Activated T-cell treated with anti-CD3 and anti-CD28 coated beads, Interleukin-2, amount 50 U/mL, for 72 hours (primary cell): ENCODE data around the gene CADPS. TPM values are rescaled to one million over a fixed set of nuclear protein-coding genes. Genes with fewer than 3 reads are reported as not detected.

ENCODE experiments used
- ATAC-seq, 2 donors: fragments of 150-1000 bp; cut with Tn5 transposase; replicated peaks in 1 of 2; 2 replicates each; pipeline ENCODE4 v1.10.0; 2021; ENCODE audit warnings: moderate library complexity in 2 of 2, mild to moderate bottlenecking in 1 of 2
- DNase-seq, 2 donors: peaks; one replicate each; pipeline ENCODE4 v3.0.0; 2021 to 2022; ENCODE audit warnings: mixed read lengths in 1 of 2
- H3K27ac Mint-ChIP-seq: one replicate; pipeline ENCODE4 v1.8.0; 2022; ENCODE audit warnings: mild to moderate bottlenecking, moderate library complexity, mixed read lengths
- H3K27me3 Mint-ChIP-seq: one replicate; pipeline ENCODE4 v1.8.0; 2022; ENCODE audit warnings: low read depth, mixed read lengths
- H3K36me3 Mint-ChIP-seq, 2 donors: one replicate each; pipeline ENCODE4 v1.8.0; 2022; ENCODE audit warnings: mixed read lengths in 2 of 2, mild to moderate bottlenecking in 1 of 2; ENCODE audit not compliant: insufficient read depth in 2 of 2
- H3K4me1 Mint-ChIP-seq: one replicate; pipeline ENCODE4 v1.8.0; 2022; ENCODE audit warnings: low read depth, mixed read lengths
- H3K4me3 Mint-ChIP-seq, 2 donors: one replicate each; pipeline ENCODE4 v1.8.0; 2022; ENCODE audit warnings: mild to moderate bottlenecking in 2 of 2, mixed read lengths in 2 of 2, moderate library complexity in 2 of 2
- H3K9me3 Mint-ChIP-seq, 2 donors: one replicate each; pipeline ENCODE4 v1.8.0; 2022; ENCODE audit warnings: mixed read lengths in 2 of 2
- total RNA-seq, 2 donors: library from RNA; stranded (reverse); gene quantifications; one replicate each; pipeline ENCODE4 v1.2.3, GENCODE V29; 2022

The CADPS gene
- not detected for total RNA-seq

- no peak within 1 kb of the TSS for H3K27ac Mint-ChIP-seq
- H3K4me1 Mint-ChIP-seq: no peaks in the 10 kb centered on the region
- peaks cover 46% of the 10 kb centered on the region for H3K27me3 Mint-ChIP-seq
- ATAC-seq (no peak), DNase-seq (no peak)
- H3K4me3 Mint-ChIP-seq: no peak within 1 kb of the TSS
- no peaks in the 10 kb centered on the region for H3K9me3 Mint-ChIP-seq
- peaks cover 2 to 10% of the 10 kb centered on the region in 2 donors for H3K36me3 Mint-ChIP-seq
These were observed at the start of gene CADPS for GRCh38 chr3:62874711-62875557. CADPS (minus strand) TSS chr3:62875416; CDS start chr3:62875029, 387 bp downstream.

- Mint-ChIP-seq H3K4me3 (no peak overlapping the region), H3K36me3 (peaks cover 0 to 4% of the 10 kb centered on the region in 2 donors), H3K4me1 (no peaks in the 10 kb centered on the region)
These were observed 47.9 kb upstream of the CADPS start for GRCh38 chr3:62923066-62923465.

GRCh38 chr3:62922326-62922725, 47.1 kb upstream of the CADPS start:
- H3K27me3 Mint-ChIP-seq: no peaks in the 10 kb centered on the region
- no peaks in the 10 kb centered on the region for H3K4me1 Mint-ChIP-seq
- H3K9me3 Mint-ChIP-seq: peaks cover 9% of the 10 kb centered on the region in 2 donors
- peaks cover 0 to 4% of the 10 kb centered on the region in 2 donors for H3K36me3 Mint-ChIP-seq
- H3K4me3 Mint-ChIP-seq: no peak overlapping the region
- H3K27ac Mint-ChIP-seq: no peak overlapping the region
- no peak for DNase-seq
- ATAC-seq: no peak

More at GRCh38 chr3:62923066-62923465, 47.9 kb upstream of the CADPS start:
- no peaks in the 10 kb centered on the region for H3K27me3 Mint-ChIP-seq
- peaks cover 4 to 9% of the 10 kb centered on the region in 2 donors for H3K9me3 Mint-ChIP-seq
- no peak overlapping the region for H3K27ac Mint-ChIP-seq
- DNase-seq: no peak
- no peak for ATAC-seq

GRCh38 chr3:62920466-62920784, 45.2 kb upstream of the CADPS start:
- peaks cover 0 to 4% of the 10 kb centered on the region in 2 donors for H3K36me3 Mint-ChIP-seq
- peaks cover 10 to 16% of the 10 kb centered on the region in 2 donors for H3K9me3 Mint-ChIP-seq
- DNase-seq (no peak), ATAC-seq (no peak)
- H3K4me1 Mint-ChIP-seq: no peaks in the 10 kb centered on the region
- no peak overlapping the region for H3K4me3 Mint-ChIP-seq
- H3K27me3 Mint-ChIP-seq: no peaks in the 10 kb centered on the region
- no peak overlapping the region for H3K27ac Mint-ChIP-seq

DNA sequence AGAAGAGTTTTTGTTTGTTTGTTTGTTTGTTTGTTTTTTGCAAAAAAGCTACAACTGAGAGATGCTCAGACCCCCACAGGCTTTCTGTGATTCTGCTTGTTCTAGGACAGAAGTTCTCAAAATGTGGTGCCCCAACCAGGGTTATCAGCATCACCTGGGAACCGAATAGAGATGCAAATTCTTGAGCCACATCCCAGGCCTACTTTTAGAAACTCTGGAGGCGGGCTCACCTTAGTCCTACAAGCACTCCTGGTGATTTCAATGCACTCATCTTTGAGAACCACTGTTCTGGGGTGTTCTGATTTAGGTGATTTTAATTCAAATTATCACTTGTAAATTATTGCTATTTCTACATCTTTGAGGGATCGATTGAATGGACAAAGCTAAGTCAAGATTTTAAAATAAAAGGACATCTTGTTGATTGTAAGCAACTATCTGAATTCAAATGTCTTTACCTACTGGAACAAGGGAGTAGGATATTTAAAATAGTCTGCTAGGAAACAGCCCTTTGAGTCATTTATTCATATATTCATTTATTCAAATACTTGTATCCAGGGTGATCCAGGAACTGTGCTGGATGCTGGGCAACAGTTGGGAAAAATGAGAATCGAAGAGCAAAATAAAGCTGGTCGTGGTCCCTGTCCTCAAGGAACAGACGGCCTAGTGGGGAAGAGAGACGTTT, 44.7 kb upstream of the CADPS start:
- H3K9me3 Mint-ChIP-seq: peaks cover 8 to 16% of the 10 kb centered on the region in 2 donors
- no peak overlapping the region for H3K4me3 Mint-ChIP-seq
- H3K36me3 Mint-ChIP-seq: peaks cover 0 to 4% of the 10 kb centered on the region in 2 donors
- H3K4me1 Mint-ChIP-seq: no peaks in the 10 kb centered on the region
- no peak overlapping the region for H3K27ac Mint-ChIP-seq
- DNase-seq: no peak
- no peak for ATAC-seq
- H3K27me3 Mint-ChIP-seq: no peaks in the 10 kb centered on the region

DNA sequence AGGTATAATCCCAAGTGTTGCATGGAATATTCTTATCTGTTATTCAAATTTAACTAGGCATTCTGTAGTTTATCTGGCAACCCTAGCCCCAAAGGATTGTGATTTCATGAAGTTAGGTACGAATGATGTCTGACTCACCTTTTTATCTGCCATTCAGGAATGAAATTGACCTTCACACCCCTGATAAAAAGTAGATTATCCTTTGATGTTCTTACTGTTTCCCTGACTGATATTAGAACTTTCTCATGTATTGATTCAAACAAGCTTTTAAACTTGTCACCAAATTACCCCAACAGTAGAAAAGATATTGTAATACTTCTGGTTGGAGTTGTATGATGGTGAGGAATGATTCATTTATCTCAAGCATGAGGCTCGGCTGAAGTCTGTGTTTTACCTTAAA, 43.6 kb upstream of the CADPS start:
- no peaks in the 10 kb centered on the region for H3K27me3 Mint-ChIP-seq
- H3K4me3 Mint-ChIP-seq: no peak overlapping the region
- no peaks in the 10 kb centered on the region for H3K4me1 Mint-ChIP-seq

DNA sequence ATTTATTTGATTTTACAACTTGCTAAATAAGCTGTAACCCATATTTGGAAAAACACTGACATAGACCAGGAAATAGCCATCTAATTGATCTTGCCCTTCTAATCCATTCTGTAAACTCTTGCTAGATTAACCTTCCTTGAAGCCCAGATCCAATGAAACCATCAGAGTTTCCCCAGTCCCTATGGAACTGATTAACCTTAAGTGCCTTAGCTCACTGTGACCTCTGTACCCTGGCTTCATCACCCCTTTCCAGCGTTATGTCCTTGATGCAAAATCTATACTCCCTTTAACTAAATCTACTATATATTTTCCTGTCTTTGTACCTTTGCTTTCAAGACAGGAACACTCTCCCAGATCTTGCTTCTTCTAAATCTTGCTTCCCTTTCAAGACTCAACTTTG, 42.9 kb upstream of the CADPS start:
- Mint-ChIP-seq H3K27me3 (no peaks in the 10 kb centered on the region), H3K4me1 (no peaks in the 10 kb centered on the region), H3K27ac (no peak overlapping the region), H3K36me3 (peaks cover 0 to 4% of the 10 kb centered on the region in 2 donors), H3K4me3 (no peak overlapping the region), H3K9me3 (peaks cover 8 to 16% of the 10 kb centered on the region in 2 donors)
- no peak for ATAC-seq
- DNase-seq: no peak

More for the DNA sequence above, 43.6 kb upstream of the CADPS start:
- Mint-ChIP-seq H3K9me3 (peaks cover 8 to 16% of the 10 kb centered on the region in 2 donors), H3K36me3 (peaks cover 0 to 4% of the 10 kb centered on the region in 2 donors), H3K27ac (no peak overlapping the region)
- no peak for DNase-seq
- ATAC-seq: no peak

DNA sequence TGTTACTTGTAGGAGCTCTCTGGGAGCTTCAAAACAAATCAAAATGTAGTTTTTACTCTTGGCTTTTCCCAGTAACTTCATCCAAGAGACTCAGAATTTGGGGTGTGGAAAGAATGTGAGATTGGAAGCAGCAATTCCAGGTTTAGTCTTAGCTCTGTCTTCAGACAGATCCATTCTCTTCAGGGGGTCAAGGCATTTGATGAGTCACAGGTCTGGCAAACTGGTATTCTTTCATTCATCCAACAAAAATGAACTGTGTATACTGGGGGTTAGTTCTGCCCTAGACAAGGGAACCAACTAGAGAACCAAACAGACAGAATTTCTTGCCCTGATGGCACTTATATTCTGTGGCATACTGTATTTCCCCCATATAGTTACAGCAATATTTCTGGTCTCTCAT, 36.3 kb upstream of the CADPS start:
- Mint-ChIP-seq H3K27ac (no peak overlapping the region), H3K27me3 (no peaks in the 10 kb centered on the region), H3K36me3 (no peaks in the 10 kb centered on the region), H3K4me3 (no peak overlapping the region), H3K4me1 (no peaks in the 10 kb centered on the region), H3K9me3 (peaks cover 6 to 8% of the 10 kb centered on the region in 2 donors)
- ATAC-seq (no peak), DNase-seq (no peak)

DNA sequence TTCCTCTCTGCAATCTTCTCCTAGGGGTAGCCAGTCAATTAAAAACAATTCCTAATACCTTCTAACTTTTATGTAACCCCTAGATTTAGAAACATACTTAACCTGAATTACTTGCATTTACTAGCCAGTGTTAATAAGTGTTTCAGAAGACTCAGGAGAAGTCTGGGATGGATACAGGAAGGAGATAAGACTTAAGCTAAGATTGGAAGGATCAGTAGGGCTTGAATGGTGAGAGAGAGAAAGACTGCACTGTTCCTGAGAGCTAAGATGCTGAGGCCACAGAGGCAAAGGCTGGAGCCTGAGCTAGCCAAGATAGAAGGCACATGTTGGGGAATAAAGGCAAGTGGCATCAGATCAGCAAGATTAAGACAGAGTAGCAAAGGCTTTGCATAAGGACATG, 30.1 kb upstream of the CADPS start:
- DNase-seq: no peak
- Mint-ChIP-seq H3K4me3 (no peak overlapping the region), H3K9me3 (peaks cover 6 to 7% of the 10 kb centered on the region in 2 donors), H3K27ac (no peak overlapping the region), H3K4me1 (no peaks in the 10 kb centered on the region), H3K27me3 (no peaks in the 10 kb centered on the region), H3K36me3 (no peaks in the 10 kb centered on the region)
- ATAC-seq: no peak

- ATAC-seq (no peak), DNase-seq (no peak)
- no peaks in the 10 kb centered on the region for H3K36me3 Mint-ChIP-seq
- no peaks in the 10 kb centered on the region for H3K9me3 Mint-ChIP-seq
- no peak overlapping the region for H3K4me3 Mint-ChIP-seq
- H3K27ac Mint-ChIP-seq: no peak overlapping the region
- no peaks in the 10 kb centered on the region for H3K27me3 Mint-ChIP-seq
- H3K4me1 Mint-ChIP-seq: no peaks in the 10 kb centered on the region
These were observed 23.6 kb upstream of the CADPS start for GRCh38 chr3:62898530-62899496.

- Mint-ChIP-seq H3K9me3 (no peaks in the 10 kb centered on the region), H3K36me3 (no peaks in the 10 kb centered on the region), H3K27me3 (no peaks in the 10 kb centered on the region), H3K4me1 (no peaks in the 10 kb centered on the region), H3K27ac (no peak overlapping the region), H3K4me3 (no peak overlapping the region)
- ATAC-seq: no peak
- DNase-seq: no peak
These were observed 20.7 kb upstream of the CADPS start for GRCh38 chr3:62895901-62896300.

DNA sequence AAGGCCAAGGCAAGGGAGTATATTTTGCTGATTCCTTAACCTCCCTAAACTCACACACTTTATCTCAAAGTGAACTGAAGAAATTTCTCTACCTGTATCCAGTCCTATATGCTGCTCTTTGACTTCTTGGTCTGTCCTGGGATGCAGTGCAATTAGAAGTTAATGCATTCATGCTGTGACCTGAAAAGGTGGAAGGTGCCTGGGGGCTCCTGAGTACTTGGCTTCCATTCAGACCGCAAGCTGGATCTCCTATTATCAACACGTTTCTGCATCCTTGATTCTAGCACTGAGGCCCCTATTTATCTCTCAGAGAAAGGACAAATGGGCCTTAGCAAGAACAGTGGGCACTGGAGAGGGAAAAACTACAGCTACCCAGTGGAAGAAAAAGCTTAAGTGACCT, 17.7 kb upstream of the CADPS start:
- no peaks in the 10 kb centered on the region for H3K27me3 Mint-ChIP-seq
- ATAC-seq: no peak
- H3K9me3 Mint-ChIP-seq: peaks cover 2% of the 10 kb centered on the region in 2 donors
- DNase-seq: no peak
- H3K27ac Mint-ChIP-seq: no peak overlapping the region
- no peak overlapping the region for H3K4me3 Mint-ChIP-seq
- no peaks in the 10 kb centered on the region for H3K4me1 Mint-ChIP-seq
- H3K36me3 Mint-ChIP-seq: no peaks in the 10 kb centered on the region

- ATAC-seq: no peak
- H3K27ac Mint-ChIP-seq: no peak overlapping the region
- no peaks in the 10 kb centered on the region for H3K4me1 Mint-ChIP-seq
- DNase-seq: no peak
- H3K27me3 Mint-ChIP-seq: no peaks in the 10 kb centered on the region
- peaks cover 2% of the 10 kb centered on the region in 2 donors for H3K9me3 Mint-ChIP-seq
- H3K36me3 Mint-ChIP-seq: no peaks in the 10 kb centered on the region
- H3K4me3 Mint-ChIP-seq: no peak overlapping the region
These were observed 16.8 kb upstream of the CADPS start for GRCh38 chr3:62892045-62892444.
